Measurements from ENCODE around the gene DUSP1. TPM values are rescaled to one million over a fixed set of nuclear protein-coding genes. Genes with fewer than 3 reads are reported as not detected.

Gene DUSP1
- polyA plus RNA-seq, 1 donor (not counting 4 experiments of a cell fraction or from before 2014, with no cell fraction given): 174 TPM

DNA sequence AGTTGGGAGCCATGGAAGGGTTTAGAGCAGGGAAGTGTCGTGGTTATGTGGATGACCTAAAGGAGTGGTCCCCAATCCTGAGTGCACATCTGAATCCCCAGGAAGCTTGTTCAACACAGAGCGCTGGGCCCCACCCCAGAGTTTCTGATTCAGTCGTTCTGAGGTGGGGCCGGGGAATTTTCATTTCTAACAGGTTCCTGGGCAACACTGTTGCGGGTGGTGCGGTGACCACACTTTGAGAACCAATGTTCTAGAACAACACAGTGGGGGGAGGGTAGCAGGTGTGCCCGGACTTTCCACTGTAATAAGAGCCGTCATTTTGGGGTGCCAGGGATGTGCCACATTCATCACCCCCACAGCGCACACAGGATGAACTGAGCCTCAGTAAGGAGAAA is 39.3 kb downstream of the DUSP1 start:
- Histone ChIP-seq H3K9me3 (ENCODE audit: control insufficient read depth, low read depth, low read length) (no peaks in the 10 kb centered on the region), H3K27me3 (ENCODE audit: control insufficient read depth, extremely low read depth, insufficient read depth, low read length) (no peaks in the 10 kb centered on the region), H3K79me2 (ENCODE audit: control insufficient read depth, insufficient read depth, low read length) (no peaks in the 10 kb centered on the region), H4K20me1 (ENCODE audit: control insufficient read depth, extremely low read depth, insufficient read depth, low read length) (no peaks in the 10 kb centered on the region), H3K4me2 (ENCODE audit: control insufficient read depth, extremely low read depth, insufficient read depth, low read depth, low read length) (no peak overlapping the region), H3K9ac (ENCODE audit: control insufficient read depth, extremely low read depth, insufficient read depth, low read length) (peak overlapping the region; percentile 92), H2AFZ (ENCODE audit: control insufficient read depth, low read length) (peak overlapping the region; percentile 29), H3K4me3 (ENCODE audit: control insufficient read depth in 2 of 3, extremely low read depth in 1 of 3, insufficient read depth in 2 of 3, low read depth in 1 of 3, low read length in 3 of 3) (no peak overlapping the region), H3K4me1 (ENCODE audit: control insufficient read depth, extremely low read depth, insufficient read depth, low read length) (peaks cover 32% of the 10 kb centered on the region), H3K27ac (ENCODE audit: control insufficient read depth, insufficient read depth, low read length) (peak overlapping the region; percentile 98), H3K9me1 (ENCODE audit: control insufficient read depth, extremely low read depth, insufficient read depth, low read length) (no peaks in the 10 kb centered on the region), H3K36me3 (ENCODE audit: control insufficient read depth in 2 of 2, extremely low read depth in 1 of 2, insufficient read depth in 2 of 2, low read length in 2 of 2) (no peaks in the 10 kb centered on the region)
- dilution Hi-C loops (cut with MboI; ENCODE audit: extremely low pct_ligation_motif_present, low sequenced_read_pairs): no loop called here
- TF ChIP-seq, protein P1, sequence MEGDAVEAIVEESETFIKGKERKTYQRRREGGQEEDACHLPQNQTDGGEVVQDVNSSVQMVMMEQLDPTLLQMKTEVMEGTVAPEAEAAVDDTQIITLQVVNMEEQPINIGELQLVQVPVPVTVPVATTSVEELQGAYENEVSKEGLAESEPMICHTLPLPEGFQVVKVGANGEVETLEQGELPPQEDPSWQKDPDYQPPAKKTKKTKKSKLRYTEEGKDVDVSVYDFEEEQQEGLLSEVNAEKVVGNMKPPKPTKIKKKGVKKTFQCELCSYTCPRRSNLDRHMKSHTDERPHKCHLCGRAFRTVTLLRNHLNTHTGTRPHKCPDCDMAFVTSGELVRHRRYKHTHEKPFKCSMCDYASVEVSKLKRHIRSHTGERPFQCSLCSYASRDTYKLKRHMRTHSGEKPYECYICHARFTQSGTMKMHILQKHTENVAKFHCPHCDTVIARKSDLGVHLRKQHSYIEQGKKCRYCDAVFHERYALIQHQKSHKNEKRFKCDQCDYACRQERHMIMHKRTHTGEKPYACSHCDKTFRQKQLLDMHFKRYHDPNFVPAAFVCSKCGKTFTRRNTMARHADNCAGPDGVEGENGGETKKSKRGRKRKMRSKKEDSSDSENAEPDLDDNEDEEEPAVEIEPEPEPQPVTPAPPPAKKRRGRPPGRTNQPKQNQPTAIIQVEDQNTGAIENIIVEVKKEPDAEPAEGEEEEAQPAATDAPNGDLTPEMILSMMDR (optimal IDR thresholded peaks at IDR 0.05 in 1 of 3, IDR thresholded peaks at IDR 0.05 in 1 of 3, conservative IDR thresholded peaks at IDR 0.05 in 1 of 3; ENCODE audit: extremely low read depth in 1 of 3, insufficient read depth in 2 of 3, low read length in 3 of 3): no peak
- TF ChIP-seq EZH2 (IDR thresholded peaks at IDR 0.05; ENCODE audit: low read length): no peak
- no peak for DNase-seq (ENCODE audit: low read depth, low spot score)
- no peak for FAIRE-seq

DNA sequence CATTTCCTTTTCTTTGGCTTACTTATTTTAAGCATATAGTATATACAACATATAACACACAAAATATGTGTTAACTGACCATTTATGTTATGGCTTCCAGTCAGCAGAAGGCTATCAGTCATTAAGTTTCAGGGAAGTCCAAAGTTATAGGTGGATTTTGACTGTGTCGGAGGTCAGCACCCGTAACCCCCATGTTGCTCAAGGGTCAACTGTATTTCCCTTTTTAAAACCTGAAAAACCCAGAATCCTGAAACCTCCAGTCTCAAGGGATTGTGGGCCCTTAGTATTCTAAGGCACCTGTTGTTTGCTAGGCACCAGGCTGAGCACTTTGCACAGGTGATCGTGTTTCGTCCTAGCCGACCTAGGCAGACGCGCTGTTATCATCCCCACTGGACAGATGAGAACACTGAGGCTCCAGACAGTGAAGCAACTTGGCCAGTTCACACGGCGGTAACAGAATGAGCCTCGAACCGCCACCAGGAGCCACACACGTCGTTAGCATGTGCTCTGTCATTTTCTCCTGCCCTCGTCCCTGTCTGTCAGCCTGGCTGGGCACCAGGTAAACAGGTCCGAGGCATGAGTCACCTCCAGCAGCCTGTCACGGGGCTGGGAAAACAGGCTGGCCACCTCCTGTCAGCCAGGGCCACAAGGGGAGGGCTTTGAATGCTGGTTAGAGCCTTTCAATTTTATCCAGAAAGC is 39.9 kb downstream of the DUSP1 start:
- H3K4me3 ChIP-seq (ENCODE audit: control insufficient read depth in 2 of 3, extremely low read depth in 1 of 3, insufficient read depth in 2 of 3, low read depth in 1 of 3, low read length in 3 of 3): no peak overlapping the region
- peak overlapping the region; percentile 98 for H3K27ac ChIP-seq (ENCODE audit: control insufficient read depth, insufficient read depth, low read length)
- TF ChIP-seq, protein P1 (optimal IDR thresholded peaks at IDR 0.05 in 1 of 3, IDR thresholded peaks at IDR 0.05 in 1 of 3, conservative IDR thresholded peaks at IDR 0.05 in 1 of 3; ENCODE audit: extremely low read depth in 1 of 3, insufficient read depth in 2 of 3, low read length in 3 of 3): peak in 1 of 3 experiments; percentile 8
- TF ChIP-seq EZH2 (IDR thresholded peaks at IDR 0.05; ENCODE audit: low read length): no peak
- H3K9ac ChIP-seq (ENCODE audit: control insufficient read depth, extremely low read depth, insufficient read depth, low read length): peak overlapping the region; percentile 92
- H2AFZ ChIP-seq (ENCODE audit: control insufficient read depth, low read length): peak overlapping the region; percentile 29
- no peaks in the 10 kb centered on the region for H3K27me3 ChIP-seq (ENCODE audit: control insufficient read depth, extremely low read depth, insufficient read depth, low read length)
- no peaks in the 10 kb centered on the region for H3K36me3 ChIP-seq (ENCODE audit: control insufficient read depth in 2 of 2, extremely low read depth in 1 of 2, insufficient read depth in 2 of 2, low read length in 2 of 2)
- dilution Hi-C loops (cut with MboI; ENCODE audit: extremely low pct_ligation_motif_present, low sequenced_read_pairs): no loop called here
- H3K4me1 ChIP-seq (ENCODE audit: control insufficient read depth, extremely low read depth, insufficient read depth, low read length): peaks cover 32% of the 10 kb centered on the region
- no peaks in the 10 kb centered on the region for H3K9me1 ChIP-seq (ENCODE audit: control insufficient read depth, extremely low read depth, insufficient read depth, low read length)
- FAIRE-seq (peak; percentile 59), DNase-seq (ENCODE audit: low read depth, low spot score) (peak; percentile 44)
- H3K4me2 ChIP-seq (ENCODE audit: control insufficient read depth, extremely low read depth, insufficient read depth, low read depth, low read length): no peak overlapping the region
- no peaks in the 10 kb centered on the region for H4K20me1 ChIP-seq (ENCODE audit: control insufficient read depth, extremely low read depth, insufficient read depth, low read length)
- H3K79me2 ChIP-seq (ENCODE audit: control insufficient read depth, insufficient read depth, low read length): no peaks in the 10 kb centered on the region
- no peaks in the 10 kb centered on the region for H3K9me3 ChIP-seq (ENCODE audit: control insufficient read depth, low read depth, low read length)
